ENCODE data around the gene ARHGEF7. TPM values are rescaled to one million over a fixed set of nuclear protein-coding genes. Genes with fewer than 3 reads are reported as not detected.

Gene ARHGEF7
- total RNA-seq, 2 donors from 2014 or later: 57.9 to 97.3 TPM

DNA sequence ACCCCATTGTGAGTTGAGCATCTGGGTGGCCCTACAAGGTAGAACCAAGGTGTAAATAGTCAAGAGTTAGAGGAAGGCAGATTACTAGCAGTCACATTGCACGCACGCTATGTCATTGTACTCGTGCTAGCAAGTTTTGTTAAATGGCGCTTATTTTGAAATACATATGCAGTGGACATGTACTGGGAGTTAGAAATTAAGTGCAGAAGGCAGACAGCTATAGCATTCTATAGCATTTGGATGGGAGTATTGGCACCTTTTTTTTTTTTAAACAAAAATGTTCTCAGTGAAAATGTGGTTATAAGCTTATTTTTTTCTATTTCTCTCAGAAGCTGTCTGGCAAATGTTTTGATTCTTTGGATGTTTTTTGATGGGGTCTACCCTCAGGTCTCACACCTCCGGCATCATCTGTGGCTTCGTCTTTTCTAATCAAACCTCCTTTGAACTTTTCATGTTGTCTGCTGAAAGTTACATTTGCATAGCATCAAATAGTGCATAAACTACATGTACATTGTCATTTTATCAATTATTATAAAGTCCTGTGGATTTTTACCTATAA lies 68.1 kb downstream of the ARHGEF7 start:
- Histone ChIP-seq H3K4me3 (no peak overlapping the region), H3K4me1 (replicated peaks) (peaks cover under 1% of the 10 kb centered on the region), H3K9me3 (no peaks in the 10 kb centered on the region), H3K36me3 (no peaks in the 10 kb centered on the region), H3K27ac (no peak overlapping the region), H3K27me3 (replicated peaks; ENCODE audit: insufficient read depth) (no peaks in the 10 kb centered on the region)
- intact Hi-C loops (cut with DNase I): no loop called here
- DNase-seq (ENCODE audit: low spot score): no peak
- no peak for TF ChIP-seq POLR2A (IDR thresholded peaks at IDR 0.05)
- TF ChIP-seq POLR2AphosphoS5 (IDR thresholded peaks at IDR 0.05): no peak
- TF ChIP-seq, protein P1, sequence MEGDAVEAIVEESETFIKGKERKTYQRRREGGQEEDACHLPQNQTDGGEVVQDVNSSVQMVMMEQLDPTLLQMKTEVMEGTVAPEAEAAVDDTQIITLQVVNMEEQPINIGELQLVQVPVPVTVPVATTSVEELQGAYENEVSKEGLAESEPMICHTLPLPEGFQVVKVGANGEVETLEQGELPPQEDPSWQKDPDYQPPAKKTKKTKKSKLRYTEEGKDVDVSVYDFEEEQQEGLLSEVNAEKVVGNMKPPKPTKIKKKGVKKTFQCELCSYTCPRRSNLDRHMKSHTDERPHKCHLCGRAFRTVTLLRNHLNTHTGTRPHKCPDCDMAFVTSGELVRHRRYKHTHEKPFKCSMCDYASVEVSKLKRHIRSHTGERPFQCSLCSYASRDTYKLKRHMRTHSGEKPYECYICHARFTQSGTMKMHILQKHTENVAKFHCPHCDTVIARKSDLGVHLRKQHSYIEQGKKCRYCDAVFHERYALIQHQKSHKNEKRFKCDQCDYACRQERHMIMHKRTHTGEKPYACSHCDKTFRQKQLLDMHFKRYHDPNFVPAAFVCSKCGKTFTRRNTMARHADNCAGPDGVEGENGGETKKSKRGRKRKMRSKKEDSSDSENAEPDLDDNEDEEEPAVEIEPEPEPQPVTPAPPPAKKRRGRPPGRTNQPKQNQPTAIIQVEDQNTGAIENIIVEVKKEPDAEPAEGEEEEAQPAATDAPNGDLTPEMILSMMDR (IDR thresholded peaks at IDR 0.05): no peak
- WGBS: 97% methylated on average over 6 of the region's 6 CpGs

DNA sequence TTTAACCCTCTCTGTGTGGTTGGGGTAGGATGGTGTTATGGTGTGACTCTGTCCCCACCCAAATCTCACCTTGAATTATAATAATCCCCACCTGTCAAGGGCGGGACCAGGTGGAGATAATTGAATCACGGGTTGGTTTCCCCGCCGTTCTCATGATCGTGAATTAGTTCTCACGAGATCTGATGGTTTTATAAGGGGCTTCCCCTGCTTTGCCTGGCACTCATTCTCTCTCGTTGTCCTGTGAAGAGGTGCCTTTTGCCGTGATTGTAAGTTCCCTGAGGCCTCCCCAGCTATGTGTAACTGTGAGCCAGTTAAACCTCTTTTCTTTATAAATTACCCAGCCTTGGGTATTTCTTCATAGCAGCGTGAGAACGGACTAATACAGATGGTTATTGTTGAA lies 68.8 kb downstream of the ARHGEF7 start:
- Histone ChIP-seq H3K4me3 (no peak overlapping the region), H3K36me3 (no peaks in the 10 kb centered on the region), H3K9me3 (no peaks in the 10 kb centered on the region), H3K4me1 (replicated peaks) (peaks cover 5% of the 10 kb centered on the region), H3K27me3 (replicated peaks; ENCODE audit: insufficient read depth) (no peaks in the 10 kb centered on the region), H3K27ac (peak overlapping the region in 1 of 2 donors; percentile 10)
- TF ChIP-seq POLR2AphosphoS5 (IDR thresholded peaks at IDR 0.05): no peak
- no peak for TF ChIP-seq POLR2A (IDR thresholded peaks at IDR 0.05)
- TF ChIP-seq, protein P1 (IDR thresholded peaks at IDR 0.05): no peak
- intact Hi-C loops (cut with DNase I): no loop called here
- DNase-seq (ENCODE audit: low spot score): no peak
- 74% methylated on average over 10 of the region's 10 CpGs for WGBS

- TF ChIP-seq POLR2AphosphoS5 (IDR thresholded peaks at IDR 0.05): no peak
- no peak for TF ChIP-seq POLR2A (IDR thresholded peaks at IDR 0.05)
- TF ChIP-seq, protein P1 (IDR thresholded peaks at IDR 0.05): no peak
- Histone ChIP-seq H3K27me3 (replicated peaks; ENCODE audit: insufficient read depth) (no peaks in the 10 kb centered on the region), H3K4me3 (no peak overlapping the region), H3K36me3 (no peaks in the 10 kb centered on the region), H3K27ac (peak overlapping the region; percentile 5 to 10), H3K4me1 (replicated peaks) (peaks cover 5% of the 10 kb centered on the region), H3K9me3 (no peaks in the 10 kb centered on the region)
- 43% methylated on average over 18 of the region's 18 CpGs for WGBS
- intact Hi-C loops (cut with DNase I): no loop called here
- no peak for DNase-seq (ENCODE audit: low spot score)
Measured at GRCh38 chr13:111184458-111185401, 69.6 kb downstream of the ARHGEF7 start.

GRCh38 chr13:111186305-111186935 lies 71.3 kb downstream of the ARHGEF7 start:
- Histone ChIP-seq H3K4me1 (replicated peaks) (peaks cover 5% of the 10 kb centered on the region), H3K27me3 (replicated peaks; ENCODE audit: insufficient read depth) (no peaks in the 10 kb centered on the region), H3K4me3 (no peak overlapping the region), H3K36me3 (no peaks in the 10 kb centered on the region), H3K27ac (no peak overlapping the region), H3K9me3 (no peaks in the 10 kb centered on the region)
- intact Hi-C loops (cut with DNase I): no loop called here
- TF ChIP-seq POLR2AphosphoS5 (IDR thresholded peaks at IDR 0.05) (no peak), POLR2A (IDR thresholded peaks at IDR 0.05) (no peak)
- TF ChIP-seq, protein P1 (IDR thresholded peaks at IDR 0.05): no peak
- DNase-seq (ENCODE audit: low spot score): no peak
- 90% methylated on average over 10 of the region's 10 CpGs for WGBS
